HepG2 (cell line): Measurements from ENCODE around the gene PIM3. TPM values are rescaled to one million over a fixed set of nuclear protein-coding genes. Genes with fewer than 3 reads are reported as not detected.

Experiments used
- ATAC-seq: fragments of 200-7000 bp; cut with Tn5 transposase; 3 replicates; pipeline ENCODE4 v1.9.1; 2020; ENCODE audit warnings: mild to moderate bottlenecking, moderate library complexity
- BruUV-seq: library from RNA; stranded (reverse); fragments of 400-500 nt; replicated peaks from 2 replicates; lab custom pipeline; 2021; lab: Mats Ljungman, UMichigan
- CTCF ChIA-PET: fragments of 300-600 bp; formaldehyde crosslinking; extraction: SDS; loops from one replicate; lab custom pipeline; 2021; ENCODE audit warnings: low total read pairs, inconsistent platforms, low intra/inter-chr PET ratio; lab: Yijun Ruan, JAX
- POLR2A ChIA-PET: fragments of 350-600 bp; sonication (Branson Sonifier 250); formaldehyde crosslinking; loops from one replicate; lab custom pipeline; 2020; ENCODE audit warnings: antibody characterized with exemption, inconsistent platforms; lab: Yijun Ruan, JAX
- DNase-seq: peaks from one replicate; pipeline ENCODE4 v3.0.0-alpha.2; 2015; ENCODE audit warnings: low spot score
- FAIRE-seq: peaks from 3 replicates; lab custom pipeline; 2011; peaks lifted over from hg19 to GRCh38; lab: Jason Lieb, UNC
- H2AFZ ChIP-seq: one replicate; pipeline ENCODE4 v1.6.1; 2011; ENCODE audit warnings: low read length, inconsistent platforms
- H3K27ac ChIP-seq: fragments of 300-600 bp; 3 replicates; pipeline ENCODE4 v1.8.0; 2011; ENCODE audit warnings: mixed run types, mild to moderate bottlenecking, mixed read lengths, low read length, inconsistent platforms; ENCODE audit not compliant: insufficient read depth; ENCODE audit errors: extremely low read length
- H3K27me3 ChIP-seq, 2 experiments: fragments of 200-600 bp in 1 of 2; 2 replicates in 1 of 2; 3 replicates in 1 of 2; pipeline versions ENCODE4 v1.6.0 to v1.8.0; 2011; ENCODE audit warnings: low read length in 2 of 2, mild to moderate bottlenecking in 2 of 2, moderate library complexity in 2 of 2, inconsistent platforms in 1 of 2; ENCODE audit not compliant: insufficient read depth in 2 of 2, control insufficient read depth in 1 of 2
- H3K36me3 ChIP-seq, 2 experiments: fragments of 200-600 bp in 1 of 2; replicated peaks in 1 of 2; 2 replicates in 1 of 2; 3 replicates in 1 of 2; pipeline versions ENCODE4 v1.5.1 to v1.8.0; 2011; ENCODE audit warnings: low read length in 2 of 2, inconsistent platforms in 1 of 2; ENCODE audit not compliant: insufficient read depth in 2 of 2, control insufficient read depth in 1 of 2
- H3K4me1 ChIP-seq: 2 replicates; pipeline ENCODE4 v1.5.1; 2012; ENCODE audit warnings: low read length, inconsistent platforms; ENCODE audit not compliant: insufficient read depth
- H3K4me2 ChIP-seq: 2 replicates; pipeline ENCODE4 v1.6.0; 2011; ENCODE audit warnings: low read depth, low read length, inconsistent platforms
- H3K4me3 ChIP-seq, 3 experiments: fragments of 200-600 bp in 1 of 3; sonication (generic), shearing (Covaris generic) in 1 of 3; replicated peaks in 1 of 3; 2 replicates each; pipeline ENCODE4 v1.5.1; 2011 to 2016; ENCODE audit warnings: low read length in 3 of 3, inconsistent platforms in 2 of 3, low read depth in 2 of 3, mild to moderate bottlenecking in 2 of 3, control low read depth in 1 of 3, mixed read lengths in 1 of 3; ENCODE audit not compliant: insufficient read depth in 1 of 3
- H3K79me2 ChIP-seq: one replicate; pipeline ENCODE4 v1.6.1; 2011; ENCODE audit warnings: low read length, inconsistent platforms; ENCODE audit not compliant: insufficient read depth
- H3K9ac ChIP-seq: 2 replicates; pipeline ENCODE4 v1.6.0; 2011; ENCODE audit warnings: mild to moderate bottlenecking, low read depth, low read length, inconsistent platforms; ENCODE audit not compliant: insufficient read depth
- H3K9me3 ChIP-seq: 2 replicates; pipeline ENCODE4 v1.5.1; 2012; ENCODE audit warnings: mild to moderate bottlenecking, low read length
- H4K20me1 ChIP-seq: 2 replicates; pipeline ENCODE4 v1.6.0; 2011; ENCODE audit warnings: inconsistent platforms, mild to moderate bottlenecking, low read length, moderate library complexity; ENCODE audit not compliant: insufficient read depth
- POLR2AphosphoS2 ChIP-seq: IDR thresholded peaks from 2 replicates; pipeline ENCODE4 v1.6.1; 2011; ENCODE audit warnings: low read depth, low read length, improper control_type of control experiment
- POLR2G ChIP-seq: fragments of 200-400 bp; formaldehyde crosslinking; IDR thresholded peaks from 2 replicates; pipeline ENCODE4 v1.6.1; 2018; ENCODE audit warnings: mild to moderate bottlenecking, low read depth, low read length, moderate library complexity
- ZBTB8A ChIP-seq: sonication (generic); formaldehyde crosslinking; IDR thresholded peaks from 2 replicates; pipeline ENCODE4 v1.4.0; 2020; ENCODE audit warnings: mild to moderate bottlenecking, low read depth, missing genetic modification reagents, borderline replicate concordance
- WGBS: methylation state at CpG from one replicate; pipeline ENCODE4 v1.1.6; 2017; ENCODE audit warnings: low lambda C conversion rate; 5-methylcytosine and 5-hydroxymethylcytosine counted together
- in situ Hi-C: cut with HindIII; loops from 2 replicates; pipeline ENCODE4 v1.10.0; 2017; ENCODE audit warnings: low pct_unique_long_range_greater_than_20kb; ENCODE audit not compliant: extremely low pct_ligation_motif_present
- intact Hi-C: fragments of 100-400 bp; cut with micrococcal nuclease; formaldehyde crosslinking; loops from one replicate; pipeline ENCODE4 v1.10.0; 2022; ENCODE audit not compliant: unreplicated experiment
- polyA plus RNA-seq, 8 experiments: library from polyadenylated mRNA; depleted of rRNA in 3 of 8; stranded (reverse) in 7 of 8; unstranded in 1 of 8; fragments of >200 nt; fragmentation: Illumina TruSeq in 4 of 8; extraction: Trizol in 4 of 8; gene quantifications; 2 replicates each; pipeline versions ENCODE4 v1.2.1 to v1.2.3, GENCODE V29; 2011 to 2016; ENCODE audit warnings: low read depth in 4 of 8, missing spikeins in 1 of 8, mixed read lengths in 1 of 8; ENCODE audit not compliant: insufficient read depth in 1 of 8
- total RNA-seq, 5 experiments: library from RNA; depleted of rRNA; stranded (reverse); fragments of >200 nt; fragmentation: Illumina TruSeq; extraction: Trizol; gene quantifications; 2 replicates each; pipeline ENCODE4 v1.2.3, GENCODE V29; 2016; ENCODE audit warnings: low read depth in 1 of 5
- TF ChIP-seq, protein P1 (sequence below): IDR thresholded peaks from 2 replicates; pipeline ENCODE4 v1.6.1; 2016; ENCODE audit warnings: missing compliant biosample characterization, missing genetic modification reagents, borderline replicate concordance

The PIM3 gene
- total and polyA plus RNA-seq, 2 of the 13 experiments (the other 11 are each of a cell fraction or from before 2014, with no cell fraction given), result 21.6 to 31.2 TPM

DNA sequence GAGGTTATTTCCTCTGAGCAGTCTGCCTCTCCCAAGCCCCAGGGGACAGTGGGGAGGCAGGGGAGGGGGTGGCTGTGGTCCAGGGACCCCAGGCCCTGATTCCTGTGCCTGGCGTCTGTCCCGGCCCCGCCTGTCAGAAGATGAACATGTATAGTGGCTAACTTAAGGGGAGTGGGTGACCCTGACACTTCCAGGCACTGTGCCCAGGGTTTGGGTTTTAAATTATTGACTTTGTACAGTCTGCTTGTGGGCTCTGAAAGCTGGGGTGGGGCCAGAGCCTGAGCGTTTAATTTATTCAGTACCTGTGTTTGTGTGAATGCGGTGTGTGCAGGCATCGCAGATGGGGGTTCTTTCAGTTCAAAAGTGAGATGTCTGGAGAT lies 3.1 kb downstream of the PIM3 start:
- no peak for FAIRE-seq
- in situ Hi-C loops, result no loop called here
- Histone ChIP-seq H3K4me3 (peak overlapping the region; percentile 65 to 99 (median 97); a peak in 4 of 6 replicates), H4K20me1 (peaks cover 37% of the 10 kb centered on the region), H3K9ac (peak overlapping the region; percentile 73; the same call in 1 of the 2 replicates), H3K27me3 (no peaks in the 10 kb centered on the region; a peak in 1 of 5 replicates), H2AFZ (no peak overlapping the region), H3K4me2 (peak overlapping the region; percentile 94), H3K79me2 (peaks cover 36% of the 10 kb centered on the region), H3K4me1 (peaks cover 75% of the 10 kb centered on the region), H3K27ac (peak overlapping the region; percentile 72), H3K9me3 (no peaks in the 10 kb centered on the region), H3K36me3 (peaks cover 9 to 23% of the 10 kb centered on the region in 2 experiments)
- WGBS, result 84% methylated on average over 4 of the region's 6 CpGs
- no TSS peak for BruUV-seq
- intact Hi-C loops, result no loop called here
- CTCF ChIA-PET, result no interaction called here
- POLR2A ChIA-PET, result interaction anchor here (1.8 to 16.4 kb wide), 3 partner anchors 12 to 33 kb away, joined by 10 to 722 read pairs (median 54); partner anchors contain the start of gene PIM3
- no peak for TF ChIP-seq ZBTB8A (CRISPR knock-in tag)
- peak; percentile 17; the same call in 1 of the 2 replicates for TF ChIP-seq POLR2G
- 0 out of 2 replicates have a peak, but pooled peaks have one; percentile 15 for TF ChIP-seq POLR2AphosphoS2
- TF ChIP-seq, protein P1, sequence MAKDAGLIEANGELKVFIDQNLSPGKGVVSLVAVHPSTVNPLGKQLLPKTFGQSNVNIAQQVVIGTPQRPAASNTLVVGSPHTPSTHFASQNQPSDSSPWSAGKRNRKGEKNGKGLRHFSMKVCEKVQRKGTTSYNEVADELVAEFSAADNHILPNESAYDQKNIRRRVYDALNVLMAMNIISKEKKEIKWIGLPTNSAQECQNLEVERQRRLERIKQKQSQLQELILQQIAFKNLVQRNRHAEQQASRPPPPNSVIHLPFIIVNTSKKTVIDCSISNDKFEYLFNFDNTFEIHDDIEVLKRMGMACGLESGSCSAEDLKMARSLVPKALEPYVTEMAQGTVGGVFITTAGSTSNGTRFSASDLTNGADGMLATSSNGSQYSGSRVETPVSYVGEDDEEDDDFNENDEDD (CRISPR knock-in tag), result no peak
- DNase-seq, result no peak
- no peak for ATAC-seq
